H7 (cell line): ENCODE results near the gene RPS14. TPM values are rescaled to one million over a fixed set of nuclear protein-coding genes. Genes with fewer than 3 reads are reported as not detected.

Experiments
- DNase-seq: peaks from one replicate; pipeline ENCODE4 v3.0.0; 2012
- H3K27me3 ChIP-seq: 2 replicates; pipeline ENCODE4 v1.6.0; 2011; ENCODE audit warnings: mild to moderate bottlenecking, low read length; ENCODE audit not compliant: control insufficient read depth, insufficient read depth
- H3K36me3 ChIP-seq: replicated peaks from 2 replicates; pipeline ENCODE4 v1.5.1; 2011; ENCODE audit warnings: low read length; ENCODE audit not compliant: control insufficient read depth, insufficient read depth
- H3K4me3 ChIP-seq: 2 replicates; pipeline ENCODE4 v1.5.1; 2011; ENCODE audit warnings: low read depth, mild to moderate bottlenecking, control low read depth, low read length, moderate library complexity; ENCODE audit not compliant: insufficient read depth
- total RNA-seq: library from RNA; depleted of rRNA; stranded (reverse); fragments of >200 nt; shearing (Covaris generic); gene quantifications from 2 replicates; pipeline ENCODE4 v1.2.3, GENCODE V29; 2014; rRNA removed

RPS14 gene
- total RNA-seq = 2,734 and 3,255 TPM in 2 replicates

GRCh38 chr5:150449517-150450339, at the start of gene RPS14:
Gene RPS14 (minus strand): TSS chr5:150449739. CDS start chr5:150447733, 2,006 bp downstream.
- Histone ChIP-seq H3K27me3 (no peaks in the 10 kb centered on the region; the same call in 1 of the 2 replicates), H3K36me3 (peaks cover 38% of the 10 kb centered on the region), H3K4me3 (peak within 1 kb of the TSS; percentile 97)
- DNase-seq = peak; percentile 96

- no peaks in the 10 kb centered on the region for H3K27me3 ChIP-seq
- H3K4me3 ChIP-seq = no peak overlapping the region
- DNase-seq = no peak
- no peaks in the 10 kb centered on the region for H3K36me3 ChIP-seq
Observed at GRCh38 chr5:150498971-150499370, 49.4 kb upstream of the RPS14 start.

GRCh38 chr5:150498501-150498900, 49.0 kb upstream of the RPS14 start:
- H3K36me3 ChIP-seq = no peaks in the 10 kb centered on the region
- no peak overlapping the region for H3K4me3 ChIP-seq
- DNase-seq = peak; percentile 85
- H3K27me3 ChIP-seq = no peaks in the 10 kb centered on the region

- no peak for DNase-seq
- Histone ChIP-seq H3K4me3 (no peak overlapping the region), H3K36me3 (no peaks in the 10 kb centered on the region)
Observed at GRCh38 chr5:150497989-150498317, 48.4 kb upstream of the RPS14 start.

GRCh38 chr5:150497274-150497988, 47.9 kb upstream of the RPS14 start:
- no peak overlapping the region for H3K4me3 ChIP-seq
- H3K27me3 ChIP-seq = no peaks in the 10 kb centered on the region
- H3K36me3 ChIP-seq = no peaks in the 10 kb centered on the region
- DNase-seq = no peak

More at GRCh38 chr5:150497989-150498317, 48.4 kb upstream of the RPS14 start:
- no peaks in the 10 kb centered on the region for H3K27me3 ChIP-seq

GRCh38 chr5:150496534-150496933, 47.0 kb upstream of the RPS14 start:
- no peak overlapping the region for H3K4me3 ChIP-seq
- DNase-seq = no peak
- no peaks in the 10 kb centered on the region for H3K27me3 ChIP-seq
- H3K36me3 ChIP-seq = no peaks in the 10 kb centered on the region

- no peaks in the 10 kb centered on the region for H3K36me3 ChIP-seq
- DNase-seq = no peak
- H3K4me3 ChIP-seq = no peak overlapping the region
- H3K27me3 ChIP-seq = no peaks in the 10 kb centered on the region
Observed at GRCh38 chr5:150496098-150496497, 46.6 kb upstream of the RPS14 start.

- no peak for DNase-seq
- Histone ChIP-seq H3K27me3 (no peaks in the 10 kb centered on the region), H3K36me3 (no peaks in the 10 kb centered on the region), H3K4me3 (no peak overlapping the region)
Observed at GRCh38 chr5:150492621-150493020, 43.1 kb upstream of the RPS14 start.

GRCh38 chr5:150491876-150492275, 42.3 kb upstream of the RPS14 start:
- Histone ChIP-seq H3K36me3 (no peaks in the 10 kb centered on the region), H3K27me3 (no peaks in the 10 kb centered on the region), H3K4me3 (no peak overlapping the region)
- DNase-seq = no peak

- no peak overlapping the region for H3K4me3 ChIP-seq
Observed at GRCh38 chr5:150490754-150491153, 41.2 kb upstream of the RPS14 start.

GRCh38 chr5:150490296-150490669, 40.7 kb upstream of the RPS14 start:
- Histone ChIP-seq H3K27me3 (no peaks in the 10 kb centered on the region), H3K4me3 (no peak overlapping the region), H3K36me3 (no peaks in the 10 kb centered on the region)
- no peak for DNase-seq

More at GRCh38 chr5:150490754-150491153, 41.2 kb upstream of the RPS14 start:
- Histone ChIP-seq H3K36me3 (no peaks in the 10 kb centered on the region), H3K27me3 (no peaks in the 10 kb centered on the region)
- DNase-seq = no peak

- DNase-seq = peak; percentile 56
- H3K4me3 ChIP-seq = no peak overlapping the region
- H3K27me3 ChIP-seq = no peaks in the 10 kb centered on the region
- no peaks in the 10 kb centered on the region for H3K36me3 ChIP-seq
Observed at GRCh38 chr5:150489360-150490295, 40.1 kb upstream of the RPS14 start.

GRCh38 chr5:150488519-150489359, 39.2 kb upstream of the RPS14 start:
- Histone ChIP-seq H3K36me3 (no peaks in the 10 kb centered on the region), H3K27me3 (no peaks in the 10 kb centered on the region), H3K4me3 (no peak overlapping the region)
- DNase-seq = no peak
